AG08396 (cell line): ENCODE data around the gene UTP14C.
A peak's percentile ranks its signal among the peaks of the same experiment; 100 is the strongest.
"Not testable (repeated sequence)": the region's sequence is repeated elsewhere in the genome, so short reads cannot be mapped to it uniquely, and the experiment has no call there.

Experiments used
- DNase-seq: peaks from one replicate; pipeline ENCODE4 v3.0.0; 2012; ENCODE audit warnings: low spot score, mixed read lengths

UTP14C gene

DNA sequence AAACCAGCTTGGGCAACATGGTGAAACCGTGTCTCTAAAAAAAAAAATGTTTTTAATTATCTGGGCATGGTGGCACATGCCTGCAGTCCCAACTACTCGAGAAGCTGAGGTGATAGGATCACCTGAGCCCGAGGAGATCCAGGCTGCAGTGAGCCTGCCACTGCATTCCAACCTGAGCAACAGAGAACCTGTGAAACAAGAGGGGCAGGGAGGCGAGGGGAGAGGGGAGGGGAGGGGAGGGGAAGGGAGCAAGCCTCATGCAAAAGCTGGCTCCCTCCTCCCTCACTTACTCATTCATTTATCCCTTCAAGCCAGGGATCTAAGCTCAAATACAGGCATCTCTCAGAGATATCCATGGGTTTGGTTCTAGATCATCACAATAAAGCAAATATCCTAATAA lies 22.1 kb upstream of the UTP14C start:
- DNase-seq: no peak

DNA sequence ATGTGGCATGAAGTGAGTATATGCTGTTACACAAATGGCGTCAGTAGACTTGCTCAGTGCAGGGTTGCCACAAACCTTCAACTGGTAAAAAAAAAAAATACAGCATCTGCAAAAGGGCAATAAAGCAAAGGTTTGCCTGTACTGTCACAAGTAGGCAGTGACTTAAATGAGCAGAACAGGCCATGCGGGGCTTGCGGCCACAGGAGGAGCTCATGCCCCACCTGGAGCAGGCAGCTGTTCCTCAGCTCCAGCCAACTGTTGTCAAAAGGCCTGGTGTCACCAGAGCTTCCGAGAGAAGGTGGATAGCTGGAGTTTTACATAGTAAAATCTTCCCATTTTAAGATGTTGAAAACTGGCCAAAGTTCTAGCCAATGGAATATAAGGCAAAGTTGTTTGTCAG lies 20.9 kb upstream of the UTP14C start:
- DNase-seq: no peak

DNA sequence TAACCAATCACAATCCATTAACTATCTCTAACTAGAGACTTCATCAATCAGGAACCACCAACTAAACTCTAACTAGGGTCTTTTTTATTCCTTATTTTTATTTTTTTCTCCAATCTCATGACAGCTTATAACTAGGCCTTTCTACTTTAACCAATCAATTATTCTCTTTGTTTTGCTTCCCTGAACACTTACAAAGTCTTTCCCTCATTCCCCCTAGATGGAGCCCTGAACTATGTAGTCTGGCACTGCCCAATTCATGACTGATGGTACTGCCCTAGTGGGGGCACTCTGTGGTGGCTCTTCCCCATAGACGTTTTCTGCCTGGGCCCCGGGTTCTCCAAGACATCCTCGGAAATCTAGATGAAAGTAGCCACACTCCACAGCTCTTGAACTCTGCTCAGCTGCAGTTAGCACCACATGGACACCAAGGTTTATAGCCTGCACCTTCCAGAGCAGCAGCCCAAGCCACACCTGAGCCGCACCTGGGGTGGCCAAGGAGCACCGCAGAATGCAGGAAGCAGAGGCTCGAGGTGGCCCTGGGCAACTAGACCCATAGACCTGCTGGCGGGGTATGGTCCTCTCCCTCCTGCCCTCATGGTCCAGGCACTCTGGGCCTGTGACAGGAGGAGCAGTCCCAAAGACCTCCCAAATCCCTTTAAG lies 19.9 kb upstream of the UTP14C start:
- DNase-seq: no peak

DNA sequence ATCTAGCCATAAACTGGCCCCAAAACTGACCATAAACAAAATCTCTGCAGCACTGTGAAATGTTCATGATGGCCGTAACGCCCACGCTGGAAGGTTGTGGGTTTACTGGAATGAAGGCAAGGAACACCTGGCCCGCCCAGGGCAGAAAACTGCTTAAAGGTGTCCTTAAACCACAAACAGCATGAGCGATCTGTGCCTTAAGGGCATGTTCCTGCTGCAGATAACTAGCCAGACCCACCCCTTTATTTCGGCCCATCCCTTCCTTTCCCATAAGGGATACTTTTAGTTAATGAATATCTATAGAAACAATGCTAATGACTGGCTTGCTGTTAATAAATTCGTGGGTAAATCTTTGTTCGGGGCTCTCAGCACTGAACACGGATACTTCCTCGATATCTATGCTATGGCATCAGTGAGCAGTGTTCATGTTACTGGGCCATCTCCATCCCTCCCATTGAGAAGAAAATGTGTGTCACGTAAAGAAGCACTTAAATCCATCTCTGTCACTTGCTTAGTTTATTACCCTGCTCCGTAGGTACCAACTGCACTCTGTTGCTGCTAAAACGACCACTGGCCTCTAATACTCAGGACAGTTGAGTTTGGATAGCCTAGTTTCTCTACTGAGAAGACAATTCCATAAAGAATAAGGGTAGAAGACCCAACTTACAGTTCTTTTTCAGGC lies 18.5 kb upstream of the UTP14C start:
- DNase-seq: no peak

DNA sequence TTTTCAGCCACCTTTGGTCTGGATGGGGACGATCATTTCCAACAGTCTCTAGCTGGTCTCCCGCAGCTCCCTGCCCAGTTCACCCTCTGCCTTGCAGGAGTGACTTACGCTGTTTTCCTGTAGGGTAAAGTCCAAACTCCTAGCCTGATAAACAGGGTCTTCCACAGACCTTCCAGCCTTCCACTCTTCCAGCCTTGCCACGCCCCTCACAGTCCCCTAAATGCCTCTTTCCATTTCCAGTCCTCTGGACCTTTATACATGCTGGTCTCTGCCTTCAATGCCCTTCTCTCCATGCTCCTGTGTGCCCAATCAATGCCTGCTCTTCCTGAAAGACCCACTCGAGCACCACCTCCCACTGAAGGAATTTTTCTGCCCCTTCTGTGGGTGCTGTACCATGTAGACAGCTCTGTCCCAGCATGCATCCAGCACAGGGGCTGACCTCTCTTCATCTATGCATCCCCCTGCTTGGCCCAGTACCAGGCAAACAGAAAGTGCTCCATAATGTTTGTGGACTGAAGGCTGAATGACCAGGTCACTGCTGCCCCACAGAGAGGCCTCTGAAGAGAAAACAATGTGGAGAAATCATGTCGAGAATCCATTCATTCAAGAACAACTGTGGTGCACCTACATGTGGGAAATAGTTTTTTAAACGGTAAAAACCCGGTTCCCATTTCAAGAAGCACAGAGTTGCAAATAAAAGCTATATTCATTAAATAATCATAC lies 17.8 kb upstream of the UTP14C start:
- no peak for DNase-seq

DNA sequence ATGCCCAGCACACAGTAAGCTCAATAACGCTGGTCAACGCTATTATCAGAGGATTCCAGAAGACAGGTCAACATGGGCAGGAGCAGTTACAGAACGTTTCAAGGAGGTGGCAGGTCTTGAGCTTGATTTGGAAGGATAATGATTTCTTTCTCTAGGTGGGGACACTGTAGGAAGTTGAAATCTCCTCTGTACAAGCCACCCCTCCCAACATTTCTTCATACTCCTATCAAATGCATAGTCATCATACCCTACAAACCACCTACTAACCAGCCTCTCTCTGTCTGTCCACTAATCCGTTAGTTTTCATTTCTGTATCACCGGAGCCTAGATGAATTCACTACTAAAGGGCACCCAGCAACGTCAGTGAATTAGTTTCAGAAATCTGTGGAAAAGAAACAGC lies 14.5 kb upstream of the UTP14C start:
- no peak for DNase-seq

DNA sequence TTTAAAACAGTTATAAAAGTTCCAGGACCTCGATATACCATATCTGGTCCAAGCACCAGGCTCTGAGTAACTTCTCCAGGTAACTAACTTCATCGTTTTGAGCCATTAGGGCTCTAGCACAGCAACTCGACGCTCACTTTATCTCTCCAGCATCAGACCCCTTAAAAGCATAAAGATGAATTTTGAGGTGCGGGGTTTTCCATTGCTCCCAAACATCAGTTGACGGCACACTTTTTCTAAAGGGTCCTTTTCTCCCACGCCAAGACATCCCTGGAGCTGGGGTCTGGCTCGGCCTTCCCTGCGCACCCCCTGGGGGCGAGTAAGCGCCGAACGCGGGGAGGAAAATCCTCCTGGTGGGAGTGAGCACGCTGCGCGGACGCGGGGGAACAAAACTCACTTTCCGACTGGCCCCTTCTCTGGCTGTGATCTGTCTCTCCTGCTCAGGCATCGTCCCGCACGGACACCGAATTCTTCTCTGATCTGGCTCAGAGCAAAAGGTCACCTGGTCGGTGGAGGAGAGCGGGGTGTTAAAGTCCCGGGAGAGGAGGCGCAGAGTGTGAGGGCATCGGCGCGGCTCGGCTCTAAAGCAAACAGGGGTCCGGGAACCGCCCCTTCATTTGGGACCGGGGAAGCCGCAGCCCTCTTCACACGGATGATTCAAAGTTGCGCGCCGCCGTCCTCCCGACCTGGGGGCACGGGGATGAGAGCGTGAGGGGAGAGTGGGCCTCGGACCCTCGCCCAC lies 13.4 kb upstream of the UTP14C start, which contains the start of gene ATP7B:
Gene ATP7B, minus strand, starts transcription at position 561 of the 742 bp plus-strand sequence. Its CDS starts 113 bp downstream, at position 448.
- DNase-seq: peak; percentile 36

DNA sequence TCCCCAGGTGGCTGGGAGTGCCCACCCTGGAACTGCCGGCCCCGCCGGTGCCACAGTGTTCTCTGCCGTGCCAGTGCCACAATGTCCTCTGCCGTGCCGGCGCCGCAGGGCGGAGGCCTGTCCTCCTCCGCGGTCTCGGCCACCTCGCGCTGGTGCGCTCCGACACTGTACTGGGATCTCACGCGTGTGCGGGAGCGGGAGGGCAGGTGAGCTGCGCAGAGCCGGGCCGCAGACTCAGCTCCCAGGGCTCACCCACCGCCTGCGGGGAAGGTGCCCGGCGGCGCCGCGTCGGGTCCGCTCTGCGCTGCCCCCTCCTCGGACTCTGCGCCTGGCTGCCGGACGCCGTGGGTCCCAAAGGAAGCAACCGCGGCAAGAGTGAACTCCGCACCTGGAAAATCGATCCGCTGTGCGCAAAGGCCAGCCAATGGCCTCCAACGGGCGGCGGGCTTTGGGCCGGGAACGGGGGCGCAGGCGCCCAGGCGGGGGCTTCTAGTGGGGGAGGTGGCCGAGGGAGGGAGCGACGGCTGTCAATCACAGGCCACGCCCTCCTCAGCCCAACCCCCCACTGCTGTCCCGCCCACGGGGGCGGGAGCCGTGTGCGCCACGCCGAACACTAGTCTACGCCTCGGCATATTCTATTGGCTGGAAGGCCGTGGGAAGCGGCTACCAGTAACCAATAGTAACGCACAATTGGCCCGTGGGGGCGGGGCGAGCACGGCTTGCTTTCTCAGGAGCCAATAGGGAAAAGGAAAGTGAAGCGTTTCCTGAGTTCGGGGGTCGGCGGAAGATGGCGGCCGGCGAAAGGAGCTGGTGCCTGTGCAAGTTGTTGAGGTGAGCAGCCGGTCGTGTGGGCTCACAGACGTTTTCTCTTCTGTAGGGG lies 12.6 kb upstream of the UTP14C start, which contains the start of gene ALG11:
Gene ALG11, plus strand, starts transcription at position 767 of the 880 bp plus-strand sequence. Its CDS starts 21 bp downstream, at position 788.
- peak; percentile 98 for DNase-seq

DNA sequence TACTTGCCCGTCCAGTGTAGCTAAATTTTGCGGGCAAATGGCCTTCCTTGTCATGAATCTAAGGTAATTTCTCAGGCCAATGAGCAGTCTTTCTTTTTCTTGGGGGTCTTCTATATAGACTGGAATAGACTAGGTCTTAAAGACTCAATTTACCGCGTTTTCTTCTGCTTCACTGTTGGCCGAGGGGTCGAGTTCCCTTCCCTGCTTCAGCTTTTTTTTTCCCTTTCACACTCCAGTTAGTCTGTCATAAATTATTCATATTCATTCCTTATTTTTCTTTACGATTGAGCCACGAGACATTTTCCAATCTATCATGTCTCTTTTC lies 12.0 kb upstream of the UTP14C start:
- DNase-seq: no peak

DNA sequence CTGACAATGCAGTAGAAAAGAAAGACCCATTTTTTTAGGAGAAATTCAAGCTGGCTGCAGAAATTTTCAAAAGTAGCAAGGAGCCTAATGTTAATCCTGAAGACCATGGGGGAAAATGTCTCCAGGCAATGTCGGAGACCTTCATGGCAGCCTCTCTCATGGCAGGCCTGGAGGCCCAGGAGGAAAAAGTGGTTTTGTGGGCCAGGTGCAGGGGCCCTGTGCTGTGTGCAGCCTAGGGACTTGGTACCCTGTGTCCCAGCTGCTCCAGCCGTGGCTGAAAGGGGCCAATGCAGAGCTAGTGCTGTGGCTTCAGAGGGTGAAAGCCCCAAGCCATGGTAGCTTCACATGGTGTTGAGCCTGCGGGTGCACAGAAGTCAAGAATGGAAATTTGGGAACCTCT lies 8.2 kb upstream of the UTP14C start:
- DNase-seq: no peak

DNA sequence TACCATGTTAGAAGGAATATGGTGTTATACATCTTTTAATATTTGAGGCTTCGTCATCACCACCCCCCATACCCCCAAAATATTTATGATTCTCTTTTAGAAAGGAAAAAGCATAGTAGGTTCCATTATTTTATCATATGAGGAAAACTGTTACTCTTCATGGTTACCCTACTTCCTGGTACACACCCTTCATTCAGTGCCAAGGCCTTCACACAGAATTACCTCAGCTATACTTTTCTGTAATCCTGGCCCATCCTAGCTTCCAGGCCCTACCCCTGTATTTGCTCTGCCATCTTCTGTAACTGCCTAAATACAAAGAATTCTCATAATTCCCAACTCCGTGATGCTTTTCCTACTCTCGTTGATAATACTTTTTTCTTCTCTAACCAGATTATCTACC lies 4.3 kb upstream of the UTP14C start:
- no peak for DNase-seq

DNA sequence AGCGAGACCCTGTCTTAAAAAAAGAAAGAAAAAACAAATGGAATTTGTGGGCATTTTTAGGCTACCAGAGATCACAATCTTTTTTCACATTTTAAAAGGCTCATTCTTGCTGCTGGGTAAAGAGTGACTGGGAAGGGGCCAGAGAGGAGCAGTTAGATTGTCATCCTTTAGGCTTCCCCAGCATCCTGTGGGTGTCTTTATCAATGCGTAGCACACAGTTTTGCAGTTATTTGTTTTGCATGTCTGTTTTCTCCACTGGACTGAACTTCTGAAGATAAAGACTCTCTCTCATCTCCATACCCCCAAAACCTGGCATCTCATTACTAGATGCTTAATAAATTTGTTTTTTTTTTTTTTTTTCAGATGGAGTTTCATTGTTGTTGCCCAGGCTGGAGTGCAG lies 2.1 kb upstream of the UTP14C start:
- no peak for DNase-seq

DNA sequence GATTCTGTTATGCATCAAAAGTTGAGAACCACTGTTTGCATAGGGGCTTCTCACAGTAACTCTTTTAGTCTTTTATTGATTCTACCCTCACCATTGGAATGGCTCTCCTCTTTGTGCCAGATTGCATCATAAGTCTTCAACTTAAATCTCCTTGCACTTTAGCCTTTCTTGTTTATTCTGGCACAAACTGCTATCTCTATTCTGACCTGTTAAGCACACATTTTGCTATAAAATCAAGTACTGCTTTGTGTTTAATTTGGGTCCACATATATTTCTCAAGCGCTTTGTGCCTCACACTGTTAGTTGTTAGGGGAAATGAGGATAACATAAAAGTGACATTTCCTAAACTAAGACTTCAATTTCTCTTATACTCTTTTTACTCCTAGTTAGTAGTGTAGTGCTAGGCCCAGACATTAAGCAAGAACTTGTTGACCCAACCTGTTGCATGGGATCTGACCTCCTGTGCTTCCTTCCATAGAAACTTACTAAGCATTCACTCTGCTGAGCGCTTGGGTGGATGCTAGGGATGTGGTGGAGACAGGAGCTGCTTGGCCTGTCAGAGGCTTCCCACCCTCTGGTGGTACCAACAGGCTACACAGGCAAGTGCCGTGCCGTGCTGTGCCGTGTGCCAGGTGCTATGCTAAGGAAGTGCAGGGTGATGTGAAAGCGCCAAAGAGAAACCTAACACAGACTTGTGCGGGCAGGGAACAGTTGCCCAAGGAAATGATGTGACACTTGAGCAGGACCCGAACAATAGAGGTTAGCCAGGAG lies 1.2 kb downstream of the UTP14C start:
- no peak for DNase-seq

DNA sequence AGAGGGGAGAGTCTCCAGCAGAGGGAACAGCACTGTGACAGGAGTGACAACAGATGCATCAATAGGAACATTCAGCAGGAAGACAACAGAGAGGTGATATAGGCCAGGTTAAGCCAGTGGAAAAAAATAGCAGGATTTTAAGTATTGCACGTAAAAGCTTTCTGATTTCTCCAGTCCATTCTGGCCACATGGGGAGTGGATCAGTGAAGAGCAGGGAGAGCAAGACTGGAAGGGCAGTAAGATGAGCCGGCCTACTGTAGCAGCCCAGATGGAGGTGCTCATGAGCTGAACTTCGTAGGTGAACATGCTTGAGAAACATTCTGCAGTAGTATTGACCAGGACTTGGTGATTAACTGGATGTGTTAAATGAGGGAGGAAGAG lies 1.7 kb downstream of the UTP14C start:
- DNase-seq: no peak

DNA sequence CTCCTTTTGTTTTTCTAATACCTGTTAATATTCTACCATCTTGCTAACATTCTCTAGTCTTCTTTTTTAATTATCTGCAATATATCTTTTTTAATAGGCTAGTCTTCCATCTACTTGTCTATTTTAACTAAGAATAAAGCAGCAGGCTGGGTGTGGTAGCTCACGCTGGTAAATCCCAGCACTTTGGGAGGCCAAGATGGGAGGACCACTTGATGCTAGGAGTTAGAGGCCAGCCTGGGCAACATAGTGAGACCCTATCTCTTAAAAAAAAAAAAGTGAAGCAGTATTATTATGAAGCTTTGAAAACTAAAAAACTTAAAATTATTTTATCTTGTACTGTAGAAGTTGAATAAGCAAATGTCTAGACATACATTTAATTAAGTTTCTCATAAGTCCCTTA lies 3.3 kb downstream of the UTP14C start:
- DNase-seq: no peak

DNA sequence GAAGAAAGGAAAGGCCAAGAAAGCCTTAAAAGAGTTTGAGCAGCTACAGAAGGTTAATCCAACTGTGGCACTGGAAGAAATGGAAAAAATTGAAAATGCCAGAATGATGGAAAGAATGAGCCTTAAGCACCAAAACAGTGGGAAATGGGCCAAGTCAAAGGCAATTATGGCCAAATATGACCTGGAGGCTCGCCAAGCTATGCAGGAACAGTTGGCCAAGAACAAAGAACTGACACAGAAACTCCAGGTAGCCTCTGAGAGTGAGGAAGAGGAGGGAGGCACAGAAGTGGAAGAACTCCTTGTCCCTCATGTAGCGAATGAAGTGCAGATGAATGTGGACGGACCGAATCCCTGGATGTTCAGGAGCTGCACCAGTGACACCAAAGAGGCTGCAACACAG lies 5.1 kb downstream of the UTP14C start:
- no peak for DNase-seq

DNA sequence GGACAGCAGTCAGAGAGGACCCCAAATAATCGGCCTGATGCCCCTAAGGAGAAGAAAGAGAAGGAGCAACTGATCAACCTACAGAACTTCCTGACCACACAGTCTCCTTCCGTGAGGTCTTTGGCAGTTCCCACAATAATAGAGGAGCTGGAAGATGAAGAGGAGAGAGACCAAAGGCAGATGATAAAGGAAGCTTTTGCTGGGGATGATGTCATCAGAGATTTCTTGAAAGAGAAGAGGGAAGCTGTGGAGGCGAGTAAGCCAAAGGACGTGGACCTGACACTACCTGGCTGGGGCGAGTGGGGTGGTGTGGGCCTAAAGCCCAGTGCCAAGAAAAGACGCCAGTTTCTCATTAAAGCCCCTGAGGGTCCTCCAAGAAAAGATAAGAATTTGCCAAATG lies 5.9 kb downstream of the UTP14C start:
- not testable (repeated sequence) for DNase-seq

DNA sequence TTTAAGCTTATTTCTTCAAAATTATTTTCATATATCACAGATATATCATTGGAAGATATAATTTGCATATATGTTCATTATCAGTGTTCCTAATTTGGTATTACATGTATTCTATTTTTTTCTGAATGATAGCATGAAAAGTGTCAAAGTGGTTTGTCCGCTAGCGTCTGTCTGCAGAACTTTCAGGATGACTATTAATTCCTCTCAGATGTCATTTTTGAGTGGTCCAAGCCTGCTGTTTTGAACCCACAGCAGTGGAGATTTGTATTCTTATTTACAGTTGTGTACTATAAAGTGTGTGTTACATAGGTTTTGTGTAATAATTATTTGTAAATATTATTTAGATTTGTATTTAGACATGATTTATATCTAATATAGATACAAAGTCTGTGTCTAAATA lies 8.5 kb downstream of the UTP14C start:
- no peak for DNase-seq

DNA sequence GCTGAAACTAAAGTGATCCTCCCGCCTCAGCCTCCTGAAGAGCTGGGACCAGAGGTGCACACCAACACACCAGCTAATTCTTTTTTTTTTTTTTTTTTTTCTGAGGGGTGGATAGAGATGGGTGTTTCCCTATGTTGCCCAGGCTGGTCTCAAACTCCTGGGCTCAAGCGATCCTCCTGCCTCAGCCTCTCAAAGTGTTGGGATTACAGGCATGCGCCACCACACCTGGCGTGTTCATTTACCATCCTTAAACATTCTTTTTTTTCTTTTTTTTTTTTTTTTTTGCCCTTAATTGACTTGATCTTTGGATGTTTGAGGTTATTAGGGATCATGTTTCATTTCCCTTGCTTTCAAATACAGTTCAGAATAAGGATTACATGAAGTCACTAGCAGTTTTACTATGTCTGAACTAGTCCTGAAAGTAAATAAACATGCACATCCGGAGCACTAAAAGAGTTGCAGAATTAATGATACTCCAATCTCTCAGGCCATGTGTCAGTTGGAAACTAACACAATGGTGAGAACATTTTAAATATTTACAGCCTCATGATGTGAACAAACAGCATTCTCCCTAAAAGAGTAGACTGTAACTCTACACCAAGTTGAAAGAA lies 10.2 kb downstream of the UTP14C start:
- no peak for DNase-seq

DNA sequence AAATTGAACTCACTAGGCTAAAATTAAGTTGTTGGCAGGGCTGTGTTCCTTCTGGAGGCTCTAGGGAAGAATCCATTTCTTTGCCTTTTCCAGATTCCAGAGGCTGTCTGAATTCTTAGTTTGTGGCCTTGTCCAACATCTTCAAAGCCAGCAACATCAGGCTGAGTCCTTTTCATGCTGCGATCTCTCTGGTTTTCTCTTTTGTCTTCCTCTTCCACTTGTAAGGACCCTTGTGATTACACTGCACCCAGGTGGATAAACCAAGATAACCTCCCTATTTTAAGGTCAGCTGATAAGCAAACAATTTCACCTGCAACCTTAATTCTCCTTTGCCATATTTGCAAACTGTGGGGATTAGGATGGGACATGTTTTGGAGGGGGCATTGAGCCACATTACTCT lies 11.5 kb downstream of the UTP14C start:
- no peak for DNase-seq
